GM12864 (cell line): ENCODE results near the gene SRGN.

ENCODE experiments used
- DNase-seq: peaks from one replicate; pipeline ENCODE4 v3.0.0-alpha.2; 2011; ENCODE audit warnings: low read depth
- H3K4me3 ChIP-seq: 2 replicates; pipeline ENCODE4 v1.5.1; 2011; ENCODE audit warnings: mild to moderate bottlenecking, low read depth, low read length, control low read depth
- TF ChIP-seq, protein P1 (sequence below): IDR thresholded peaks from 2 replicates; pipeline ENCODE4 v1.5.1; 2011; ENCODE audit warnings: low read depth, mild to moderate bottlenecking, moderate library complexity, low read length, control low read depth, inconsistent platforms; ENCODE audit errors: missing control alignments

The SRGN gene

DNA sequence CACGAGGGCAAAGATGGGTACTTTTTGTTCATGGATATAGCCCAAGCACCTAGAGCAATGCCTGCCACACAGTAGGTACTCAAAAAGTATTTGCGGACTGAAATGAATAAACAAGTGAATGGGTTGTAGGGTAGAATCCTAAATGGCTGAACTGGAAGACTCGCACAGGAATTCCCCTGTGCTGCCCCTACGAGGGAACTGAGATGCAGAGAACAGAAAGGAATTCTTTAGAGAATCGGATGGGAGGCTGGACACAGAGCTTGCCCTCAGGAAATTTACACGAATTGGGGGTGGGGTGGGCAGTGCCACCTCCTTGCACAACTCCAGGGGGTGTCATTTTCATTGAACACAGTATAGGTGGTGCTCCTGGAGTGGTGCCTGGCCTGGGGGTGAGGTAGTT is 35.2 kb upstream of the SRGN start:
- TF ChIP-seq, protein P1, sequence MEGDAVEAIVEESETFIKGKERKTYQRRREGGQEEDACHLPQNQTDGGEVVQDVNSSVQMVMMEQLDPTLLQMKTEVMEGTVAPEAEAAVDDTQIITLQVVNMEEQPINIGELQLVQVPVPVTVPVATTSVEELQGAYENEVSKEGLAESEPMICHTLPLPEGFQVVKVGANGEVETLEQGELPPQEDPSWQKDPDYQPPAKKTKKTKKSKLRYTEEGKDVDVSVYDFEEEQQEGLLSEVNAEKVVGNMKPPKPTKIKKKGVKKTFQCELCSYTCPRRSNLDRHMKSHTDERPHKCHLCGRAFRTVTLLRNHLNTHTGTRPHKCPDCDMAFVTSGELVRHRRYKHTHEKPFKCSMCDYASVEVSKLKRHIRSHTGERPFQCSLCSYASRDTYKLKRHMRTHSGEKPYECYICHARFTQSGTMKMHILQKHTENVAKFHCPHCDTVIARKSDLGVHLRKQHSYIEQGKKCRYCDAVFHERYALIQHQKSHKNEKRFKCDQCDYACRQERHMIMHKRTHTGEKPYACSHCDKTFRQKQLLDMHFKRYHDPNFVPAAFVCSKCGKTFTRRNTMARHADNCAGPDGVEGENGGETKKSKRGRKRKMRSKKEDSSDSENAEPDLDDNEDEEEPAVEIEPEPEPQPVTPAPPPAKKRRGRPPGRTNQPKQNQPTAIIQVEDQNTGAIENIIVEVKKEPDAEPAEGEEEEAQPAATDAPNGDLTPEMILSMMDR, result no peak
- no peak for DNase-seq
- no peak overlapping the region for H3K4me3 ChIP-seq

DNA sequence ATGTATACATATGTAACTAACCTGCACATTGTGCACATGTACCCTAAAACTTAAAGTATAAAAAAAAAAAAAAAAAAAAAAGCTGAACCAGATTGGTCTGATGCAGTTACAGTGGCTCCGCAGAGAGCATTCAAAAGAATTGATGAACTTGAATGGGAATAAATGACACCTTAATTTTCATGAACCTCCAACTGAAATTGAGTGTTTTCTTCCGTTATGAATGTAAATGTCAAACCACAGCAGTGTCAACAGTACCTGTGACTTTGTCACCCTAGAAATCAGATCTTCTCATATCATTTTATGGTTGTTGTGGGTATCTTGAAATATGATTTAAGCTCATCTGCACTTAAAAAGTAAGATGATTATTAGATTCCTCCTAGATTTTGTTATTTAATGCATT is 32.7 kb upstream of the SRGN start:
- TF ChIP-seq, protein P1, result no peak
- no peak overlapping the region for H3K4me3 ChIP-seq
- no peak for DNase-seq

DNA sequence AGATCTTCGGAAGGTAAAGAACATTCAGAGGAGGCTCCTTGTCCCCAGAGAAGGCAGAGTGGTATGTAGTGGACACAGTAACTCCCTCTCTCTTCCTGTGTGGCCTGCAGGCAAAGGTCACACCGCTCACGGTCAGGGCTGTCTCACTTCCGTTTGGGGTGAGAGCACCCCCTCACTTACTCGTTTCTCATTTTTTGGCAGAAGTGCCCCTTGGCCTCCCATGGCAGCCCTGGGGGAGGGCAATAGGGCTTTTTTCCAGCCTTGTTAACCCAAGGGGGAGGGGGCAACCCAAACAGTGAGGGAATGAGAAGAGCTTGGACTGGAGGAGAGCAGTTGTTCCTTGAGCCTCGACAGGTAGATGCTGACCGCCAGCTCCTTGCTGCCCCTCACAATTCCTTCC is 31.8 kb upstream of the SRGN start:
- DNase-seq, result no peak
- H3K4me3 ChIP-seq, result no peak overlapping the region
- TF ChIP-seq, protein P1, result no peak

DNA sequence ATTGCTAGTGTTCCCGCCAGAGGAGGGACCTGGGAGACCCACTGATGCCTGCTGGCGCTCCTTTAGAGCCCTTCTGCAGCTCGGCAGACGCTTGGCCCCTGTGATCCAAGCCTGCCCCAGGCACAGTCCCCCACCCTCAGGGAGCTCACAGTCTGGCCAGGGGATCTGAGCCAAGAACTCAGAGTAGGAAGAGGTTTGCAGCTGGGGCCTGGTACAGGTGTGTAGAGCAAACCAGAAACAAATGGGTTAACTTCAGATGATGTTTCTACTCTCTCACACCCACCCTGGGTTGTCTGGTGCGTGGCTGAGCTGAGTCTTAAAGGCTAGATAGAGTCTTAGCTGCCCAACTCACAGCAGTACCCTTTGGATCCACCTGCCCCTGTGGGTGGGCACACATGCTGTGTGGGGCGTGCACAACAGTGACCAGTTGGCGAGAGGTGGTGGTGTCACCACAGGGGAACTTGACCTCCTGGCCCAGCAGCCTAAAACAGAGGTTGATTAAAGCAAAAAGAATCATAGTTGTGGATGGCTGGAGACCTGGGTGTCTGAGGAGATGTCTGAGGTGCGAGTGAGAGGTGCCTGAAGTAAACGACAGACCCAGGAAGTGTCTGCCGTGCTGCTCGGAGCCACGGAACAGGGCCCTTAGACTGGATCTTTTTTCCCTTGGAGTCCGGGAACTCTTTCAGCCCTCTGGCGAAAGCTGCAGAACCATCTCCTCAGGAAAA is 31.2 kb upstream of the SRGN start:
- no peak overlapping the region for H3K4me3 ChIP-seq
- TF ChIP-seq, protein P1, result no peak
- DNase-seq, result no peak

DNA sequence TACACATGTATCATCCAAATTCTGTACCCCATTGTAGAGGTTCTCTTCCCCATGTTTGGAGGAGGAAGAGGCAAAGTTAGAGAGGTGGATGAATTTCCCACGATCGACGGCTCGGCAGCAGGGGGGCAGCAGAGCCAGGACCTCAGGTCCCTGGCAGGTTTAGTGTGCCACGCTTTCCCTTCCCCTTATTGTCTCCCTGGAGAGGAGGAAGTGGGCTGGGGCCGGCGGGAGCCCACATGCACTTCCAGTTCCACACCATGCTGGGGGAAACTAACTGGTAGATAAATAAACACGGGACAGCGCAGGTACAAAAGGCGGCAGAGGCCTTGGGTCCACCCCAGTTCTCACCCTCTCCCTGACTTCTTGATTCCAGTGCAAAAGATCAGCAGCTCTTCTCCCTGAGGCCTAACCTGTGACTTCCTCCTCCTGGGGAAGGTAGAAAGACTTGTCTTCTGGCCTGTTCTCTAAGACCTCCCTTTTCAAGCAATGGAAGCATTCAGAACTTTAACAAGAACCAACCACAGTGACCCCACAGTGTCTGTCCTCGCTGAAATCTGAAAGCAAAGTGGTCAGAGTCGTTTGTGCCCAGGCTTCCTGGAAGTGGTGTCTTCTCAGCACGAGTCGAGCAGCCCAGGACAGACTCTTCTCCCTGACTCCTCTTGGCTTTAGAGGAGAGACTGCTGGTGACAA is 30.5 kb upstream of the SRGN start:
- TF ChIP-seq, protein P1, result no peak
- no peak overlapping the region for H3K4me3 ChIP-seq
- no peak for DNase-seq

DNA sequence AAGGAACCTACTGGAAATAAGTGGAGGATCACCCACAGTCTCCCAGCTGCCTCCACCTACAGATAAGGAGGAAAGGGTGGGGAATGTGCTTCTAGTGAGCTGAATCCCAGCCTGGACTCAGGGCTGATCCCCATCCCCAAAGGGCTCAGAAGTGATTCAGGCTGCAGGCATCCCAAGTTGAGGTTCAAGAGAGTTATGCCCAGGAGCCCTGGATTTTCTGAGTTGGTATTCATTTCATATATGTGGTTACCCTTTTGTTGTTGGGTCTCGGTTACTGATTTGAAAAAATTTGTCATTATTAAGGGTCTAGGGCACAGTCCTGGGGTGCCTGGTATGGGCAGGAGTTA is 30.0 kb upstream of the SRGN start:
- no peak for DNase-seq
- H3K4me3 ChIP-seq, result no peak overlapping the region
- TF ChIP-seq, protein P1, result no peak
